HepG2 (cell line): Measurements from ENCODE around the gene ELF2. TPM values are rescaled to one million over a fixed set of nuclear protein-coding genes. Genes with fewer than 3 reads are reported as not detected.
A peak's percentile ranks its signal among the peaks of the same experiment; 100 is the strongest.

Experiments
- CAMTA2 ChIP-seq: sonication (generic); formaldehyde crosslinking; IDR thresholded peaks from 2 replicates; pipeline ENCODE4 v1.4.0; 2020; ENCODE audit warnings: mild to moderate bottlenecking, missing genetic modification reagents, borderline replicate concordance
- GPN1 ChIP-seq: sonication (generic); formaldehyde crosslinking; IDR thresholded peaks from 2 replicates; pipeline ENCODE4 v1.5.1; 2020; ENCODE audit warnings: missing genetic modification reagents, borderline replicate concordance
- MTA3 ChIP-seq: sonication (generic); formaldehyde crosslinking; IDR thresholded peaks from 2 replicates; pipeline ENCODE4 v1.4.0; 2020; ENCODE audit warnings: missing genetic modification reagents
- NBN ChIP-seq: fragments of 450-650 bp; conservative IDR thresholded peaks from 2 replicates; pipeline ENCODE4 v1.6.1; 2017
- PATZ1 ChIP-seq: sonication (generic); formaldehyde crosslinking; IDR thresholded peaks from 2 replicates; pipeline ENCODE4 v1.4.0; 2020; ENCODE audit warnings: missing genetic modification reagents
- PAWR ChIP-seq: sonication (generic); formaldehyde crosslinking; IDR thresholded peaks from 2 replicates; pipeline ENCODE4 v1.4.0; 2020; ENCODE audit warnings: missing genetic modification reagents, mild to moderate bottlenecking, borderline replicate concordance
- PAXIP1 ChIP-seq: sonication (generic); formaldehyde crosslinking; conservative IDR thresholded peaks from 2 replicates; pipeline ENCODE4 v1.4.0; 2020; ENCODE audit warnings: mild to moderate bottlenecking, missing genetic modification reagents, moderate library complexity
- SIX4 ChIP-seq: sonication (generic); formaldehyde crosslinking; IDR thresholded peaks from 2 replicates; pipeline ENCODE4 v1.4.0; 2020; ENCODE audit warnings: missing genetic modification reagents
- SMAD3 ChIP-seq: sonication (generic); formaldehyde crosslinking; IDR thresholded peaks from 2 replicates; pipeline ENCODE4 v1.4.0; 2020; ENCODE audit warnings: missing genetic modification reagents
- SOX6 ChIP-seq, 2 experiments: fragments of 450-650 bp in 1 of 2; sonication (generic) in 1 of 2; formaldehyde crosslinking in 1 of 2; IDR thresholded peaks; 2 replicates each; pipeline versions ENCODE4 v1.4.0 to v1.6.1; 2017 to 2020; ENCODE audit warnings: antibody characterized with exemption in 1 of 2, mild to moderate bottlenecking in 1 of 2, missing genetic modification reagents in 1 of 2
- TFDP1 ChIP-seq: IDR thresholded peaks from 2 replicates; pipeline ENCODE4 v1.6.1; 2016; ENCODE audit warnings: missing compliant biosample characterization, missing genetic modification reagents, borderline replicate concordance
- ZMAT5 ChIP-seq: sonication (generic); formaldehyde crosslinking; IDR thresholded peaks from 2 replicates; pipeline ENCODE4 v1.5.0; 2020; ENCODE audit warnings: mild to moderate bottlenecking, low read depth, missing genetic modification reagents, borderline replicate concordance
- ZNF12 ChIP-seq: sonication (generic); formaldehyde crosslinking; IDR thresholded peaks from 2 replicates; pipeline ENCODE4 v1.5.0; 2020; ENCODE audit warnings: missing genetic modification reagents
- ZNF512 ChIP-seq: sonication (generic); formaldehyde crosslinking; IDR thresholded peaks from 2 replicates; pipeline ENCODE4 v1.4.0; 2020; ENCODE audit warnings: mild to moderate bottlenecking, missing genetic modification reagents
- polyA plus RNA-seq, 8 experiments: library from polyadenylated mRNA; depleted of rRNA in 3 of 8; stranded (reverse) in 7 of 8; unstranded in 1 of 8; fragments of >200 nt; fragmentation: Illumina TruSeq in 4 of 8; extraction: Trizol in 4 of 8; gene quantifications; 2 replicates each; pipeline versions ENCODE4 v1.2.1 to v1.2.3, GENCODE V29; 2011 to 2016; ENCODE audit warnings: low read depth in 4 of 8, missing spikeins in 1 of 8, mixed read lengths in 1 of 8; ENCODE audit not compliant: insufficient read depth in 1 of 8
- total RNA-seq, 5 experiments: library from RNA; depleted of rRNA; stranded (reverse); fragments of >200 nt; fragmentation: Illumina TruSeq; extraction: Trizol; gene quantifications; 2 replicates each; pipeline ENCODE4 v1.2.3, GENCODE V29; 2016; ENCODE audit warnings: low read depth in 1 of 5
- TF ChIP-seq, protein P1 (sequence below): sonication (generic); formaldehyde crosslinking; conservative IDR thresholded peaks from 2 replicates; pipeline ENCODE4 v1.4.0; 2020; ENCODE audit warnings: missing genetic modification reagents
- TF ChIP-seq, protein P2 (sequence below): sonication (generic); formaldehyde crosslinking; IDR thresholded peaks from 2 replicates; pipeline ENCODE4 v1.9.0; 2021; ENCODE audit warnings: missing genetic modification reagents, borderline replicate concordance

ELF2 gene
- total and polyA plus RNA-seq, 2 of the 13 experiments (the other 11 are each of a cell fraction or from before 2014, with no cell fraction given), result 28.6 to 35.4 TPM

- TF ChIP-seq, protein P1, sequence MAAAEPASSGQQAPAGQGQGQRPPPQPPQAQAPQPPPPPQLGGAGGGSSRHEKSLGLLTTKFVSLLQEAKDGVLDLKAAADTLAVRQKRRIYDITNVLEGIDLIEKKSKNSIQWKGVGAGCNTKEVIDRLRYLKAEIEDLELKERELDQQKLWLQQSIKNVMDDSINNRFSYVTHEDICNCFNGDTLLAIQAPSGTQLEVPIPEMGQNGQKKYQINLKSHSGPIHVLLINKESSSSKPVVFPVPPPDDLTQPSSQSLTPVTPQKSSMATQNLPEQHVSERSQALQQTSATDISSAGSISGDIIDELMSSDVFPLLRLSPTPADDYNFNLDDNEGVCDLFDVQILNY, result 0 out of 2 replicates have a peak, but pooled peaks have one; percentile 46
- TF ChIP-seq ZNF512 (CRISPR knock-in tag) (no peak), SMAD3 (CRISPR knock-in tag) (no peak), CAMTA2 (CRISPR knock-in tag) (no peak), ZMAT5 (CRISPR knock-in tag) (no peak), GPN1 (CRISPR knock-in tag) (no peak), MTA3 (no peak), PAWR (CRISPR knock-in tag) (no peak), SOX6 (IDR thresholded peaks at IDR 0.05) (no peak), SOX6 (CRISPR knock-in tag; IDR thresholded peaks at IDR 0.05) (peak; percentile 46; the same call in 1 of the 2 replicates), SIX4 (CRISPR knock-in tag) (no peak), PAXIP1 (CRISPR knock-in tag) (no peak), TFDP1 (peak; percentile 71; the same call in 1 of the 2 replicates), NBN (no peak), PATZ1 (peak; percentile 39; the same call in 1 of the 2 replicates), ZNF12 (CRISPR knock-in tag) (peak; percentile 36; the same call in 1 of the 2 replicates)
- TF ChIP-seq, protein P2, sequence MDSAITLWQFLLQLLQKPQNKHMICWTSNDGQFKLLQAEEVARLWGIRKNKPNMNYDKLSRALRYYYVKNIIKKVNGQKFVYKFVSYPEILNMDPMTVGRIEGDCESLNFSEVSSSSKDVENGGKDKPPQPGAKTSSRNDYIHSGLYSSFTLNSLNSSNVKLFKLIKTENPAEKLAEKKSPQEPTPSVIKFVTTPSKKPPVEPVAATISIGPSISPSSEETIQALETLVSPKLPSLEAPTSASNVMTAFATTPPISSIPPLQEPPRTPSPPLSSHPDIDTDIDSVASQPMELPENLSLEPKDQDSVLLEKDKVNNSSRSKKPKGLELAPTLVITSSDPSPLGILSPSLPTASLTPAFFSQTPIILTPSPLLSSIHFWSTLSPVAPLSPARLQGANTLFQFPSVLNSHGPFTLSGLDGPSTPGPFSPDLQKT (CRISPR knock-in tag), result no peak
Observed at GRCh38 chr4:139083956-139084803, 92.8 kb downstream of the ELF2 start (continued).
